Caco-2 (cell line): ENCODE data around the gene CRYBG2. TPM values are rescaled to one million over a fixed set of nuclear protein-coding genes. Genes with fewer than 3 reads are reported as not detected.

Experiments used
- BruUV-seq: library from RNA; stranded (reverse); fragments of 400-500 nt; replicated peaks from 2 replicates; lab custom pipeline; 2021; lab: Mats Ljungman, UMichigan
- CTCF ChIA-PET: fragments of 300-600 bp; sonication (Branson Sonifier 250); formaldehyde crosslinking; loops from one replicate; lab custom pipeline; 2022; ENCODE audit warnings: antibody characterized with exemption; lab: Charles Lee
- POLR2A ChIA-PET: fragments of 300-600 bp; sonication (Branson Sonifier 250); formaldehyde crosslinking; loops from one replicate; lab custom pipeline; 2022; ENCODE audit warnings: antibody characterized with exemption; lab: Charles Lee
- DNase-seq, 2 experiments: peaks; one replicate each; pipeline versions ENCODE4 v3.0.0 to v3.0.0-alpha.2; 2020 to 2022
- H3K27me3 ChIP-seq: replicated peaks from 2 replicates; pipeline ENCODE4 v1.6.0; 2011; ENCODE audit warnings: low read length; ENCODE audit not compliant: control insufficient read depth, insufficient read depth
- H3K36me3 ChIP-seq: 2 replicates; pipeline ENCODE4 v1.5.1; 2011; ENCODE audit warnings: low read length; ENCODE audit not compliant: control insufficient read depth, insufficient read depth
- H3K4me1 ChIP-seq: fragments of 250-450 bp; sonication (Bioruptor Pico); 2 replicates; pipeline ENCODE4 v1.5.1; 2020; ENCODE audit warnings: mild to moderate bottlenecking
- H3K4me3 ChIP-seq: 2 replicates; pipeline ENCODE4 v1.5.1; 2011; ENCODE audit warnings: low read depth, mild to moderate bottlenecking, control low read depth, low read length
- H3K9me3 ChIP-seq: fragments of 250-450 bp; sonication (Bioruptor Pico); 2 replicates; pipeline ENCODE4 v1.5.1; 2020; ENCODE audit warnings: mild to moderate bottlenecking, moderate library complexity
- H3K27ac Mint-ChIP-seq: one replicate; pipeline ENCODE4 v1.8.0; 2022; ENCODE audit warnings: mixed read lengths; ENCODE audit not compliant: unreplicated experiment
- H3K27me3 Mint-ChIP-seq: one replicate; pipeline ENCODE4 v1.8.0; 2022; ENCODE audit warnings: mixed read lengths; ENCODE audit not compliant: insufficient read depth, unreplicated experiment
- H3K36me3 Mint-ChIP-seq: one replicate; pipeline ENCODE4 v1.8.0; 2022; ENCODE audit warnings: mild to moderate bottlenecking, mixed read lengths; ENCODE audit not compliant: insufficient read depth, unreplicated experiment
- H3K4me1 Mint-ChIP-seq: one replicate; pipeline ENCODE4 v1.8.0; 2022; ENCODE audit warnings: low read depth, mixed read lengths; ENCODE audit not compliant: unreplicated experiment
- H3K4me3 Mint-ChIP-seq: one replicate; pipeline ENCODE4 v1.8.0; 2022; ENCODE audit warnings: mild to moderate bottlenecking, moderate library complexity, mixed read lengths; ENCODE audit not compliant: unreplicated experiment
- H3K9me3 Mint-ChIP-seq: one replicate; pipeline ENCODE4 v1.8.0; 2022; ENCODE audit warnings: mixed read lengths; ENCODE audit not compliant: unreplicated experiment
- intact Hi-C: fragments of 100-400 bp; cut with micrococcal nuclease; formaldehyde crosslinking; loops from one replicate; pipeline ENCODE4 v1.10.0; 2022; ENCODE audit not compliant: unreplicated experiment
- total RNA-seq: library from RNA; stranded (reverse); gene quantifications from 2 replicates; pipeline ENCODE4 v1.2.3, GENCODE V29; 2022
- TF ChIP-seq, protein P1 (sequence below), 2 experiments: fragments of 200-600 bp in 1 of 2; IDR thresholded peaks; 1 replicate in 1 of 2; 2 replicates in 1 of 2; pipeline versions ENCODE4 v1.5.1 to v1.8.0; 2011 to 2022; ENCODE audit warnings: antibody characterized with exemption in 1 of 2, control low read depth in 1 of 2, inconsistent platforms in 1 of 2, low read depth in 1 of 2, low read length in 1 of 2, mild to moderate bottlenecking in 1 of 2, moderate library complexity in 1 of 2; ENCODE audit not compliant: insufficient read depth in 1 of 2, severe bottlenecking in 1 of 2, unreplicated experiment in 1 of 2

The CRYBG2 gene
- total RNA-seq, 1 experiment from 2014 or later, result 66.1 TPM

DNA sequence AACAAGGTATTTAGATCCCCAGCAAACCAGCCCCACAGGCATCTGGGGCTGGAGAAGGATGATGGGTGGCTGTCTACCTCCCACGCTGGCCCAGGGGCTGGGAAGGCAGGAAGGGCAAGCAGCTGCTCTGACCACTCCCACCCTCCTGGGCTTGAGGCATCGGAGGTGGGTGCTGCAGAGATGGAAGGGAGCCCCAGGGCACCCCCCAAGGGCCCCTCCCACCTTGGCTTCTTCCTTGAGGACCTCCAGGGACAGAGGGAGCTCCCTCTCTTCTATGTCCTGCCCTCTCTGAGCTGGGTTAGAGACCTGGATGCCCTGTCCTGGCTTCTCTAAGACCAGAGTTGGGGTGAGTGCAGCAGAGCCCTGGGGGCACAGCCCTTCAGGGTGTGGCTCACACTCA is 33.0 kb downstream of the CRYBG2 start:
- ChIA-PET CTCF (interaction anchor here (0.6 to 1.3 kb wide), 2 partner anchors 36 to 62 kb away, joined by 3 to 8 read pairs; no protein-coding TSS in a partner anchor), POLR2A (no interaction called here)
- intact Hi-C loops, result loop anchor here (1.0 kb wide), 2 partner anchors 36 to 46 kb away; no protein-coding TSS in a partner anchor
- Histone ChIP-seq H3K4me3 (no peak overlapping the region), H3K9me3 (no peaks in the 10 kb centered on the region), H3K36me3 (no peaks in the 10 kb centered on the region), H3K27me3 (no peaks in the 10 kb centered on the region), H3K4me1 (no peaks in the 10 kb centered on the region)
- Mint-ChIP-seq H3K27ac (no peak overlapping the region), H3K4me3 (no peak overlapping the region), H3K9me3 (no peaks in the 10 kb centered on the region), H3K27me3 (no peaks in the 10 kb centered on the region), H3K36me3 (peaks cover 79% of the 10 kb centered on the region), H3K4me1 (no peaks in the 10 kb centered on the region)
- DNase-seq, result no peak
- TF ChIP-seq, protein P1, sequence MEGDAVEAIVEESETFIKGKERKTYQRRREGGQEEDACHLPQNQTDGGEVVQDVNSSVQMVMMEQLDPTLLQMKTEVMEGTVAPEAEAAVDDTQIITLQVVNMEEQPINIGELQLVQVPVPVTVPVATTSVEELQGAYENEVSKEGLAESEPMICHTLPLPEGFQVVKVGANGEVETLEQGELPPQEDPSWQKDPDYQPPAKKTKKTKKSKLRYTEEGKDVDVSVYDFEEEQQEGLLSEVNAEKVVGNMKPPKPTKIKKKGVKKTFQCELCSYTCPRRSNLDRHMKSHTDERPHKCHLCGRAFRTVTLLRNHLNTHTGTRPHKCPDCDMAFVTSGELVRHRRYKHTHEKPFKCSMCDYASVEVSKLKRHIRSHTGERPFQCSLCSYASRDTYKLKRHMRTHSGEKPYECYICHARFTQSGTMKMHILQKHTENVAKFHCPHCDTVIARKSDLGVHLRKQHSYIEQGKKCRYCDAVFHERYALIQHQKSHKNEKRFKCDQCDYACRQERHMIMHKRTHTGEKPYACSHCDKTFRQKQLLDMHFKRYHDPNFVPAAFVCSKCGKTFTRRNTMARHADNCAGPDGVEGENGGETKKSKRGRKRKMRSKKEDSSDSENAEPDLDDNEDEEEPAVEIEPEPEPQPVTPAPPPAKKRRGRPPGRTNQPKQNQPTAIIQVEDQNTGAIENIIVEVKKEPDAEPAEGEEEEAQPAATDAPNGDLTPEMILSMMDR (IDR thresholded peaks at IDR 0.05; ENCODE audit: insufficient read depth in 1 of 2, low read depth in 1 of 2, low read length in 1 of 2, severe bottlenecking in 1 of 2, unreplicated experiment in 1 of 2), result no peak
- no TSS peak for BruUV-seq

DNA sequence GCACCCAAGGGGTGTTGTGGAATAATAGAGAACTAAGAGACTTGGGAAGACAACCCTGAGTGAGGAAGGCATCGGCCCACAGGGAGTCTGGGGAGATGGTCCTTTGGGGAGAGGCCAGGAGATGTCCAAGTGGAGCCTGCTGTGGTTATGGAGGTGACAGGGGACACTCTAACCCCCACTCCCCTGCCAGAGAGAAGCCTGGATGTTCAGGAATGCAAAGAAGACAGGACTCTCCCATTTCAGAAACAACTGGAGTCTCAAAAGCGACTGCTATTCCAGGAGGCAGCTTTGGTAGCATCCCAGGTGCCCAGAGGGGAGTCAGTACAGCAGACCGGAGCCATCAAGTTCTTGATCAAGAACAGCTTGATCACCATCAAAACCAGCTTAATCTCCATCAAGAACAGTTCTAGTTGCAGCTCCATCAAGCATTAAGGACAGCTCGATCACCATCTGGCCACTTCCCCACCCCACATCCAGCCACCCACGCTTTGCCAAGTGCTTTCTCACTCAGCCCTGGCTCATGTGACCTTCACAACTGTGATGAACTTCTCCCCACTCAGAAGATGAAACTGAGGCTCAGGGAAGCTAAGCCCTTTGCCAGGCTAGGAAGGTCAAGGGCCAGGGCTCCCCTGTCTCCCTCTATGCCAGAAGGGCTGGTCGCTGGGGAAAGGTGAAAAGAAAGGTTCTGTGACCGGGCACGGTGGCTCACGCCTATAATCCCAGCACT is 35.4 kb downstream of the CRYBG2 start:
- H3K4me3 ChIP-seq, result no peak overlapping the region
- H3K27me3 Mint-ChIP-seq, result no peaks in the 10 kb centered on the region
- no peaks in the 10 kb centered on the region for H3K9me3 Mint-ChIP-seq
- intact Hi-C loops, result no loop called here
- H3K27ac Mint-ChIP-seq, result no peak overlapping the region
- TF ChIP-seq, protein P1 (IDR thresholded peaks at IDR 0.05; ENCODE audit: insufficient read depth in 1 of 2, low read depth in 1 of 2, low read length in 1 of 2, severe bottlenecking in 1 of 2, unreplicated experiment in 1 of 2), result no peak
- H3K4me1 Mint-ChIP-seq, result no peaks in the 10 kb centered on the region
- H3K9me3 ChIP-seq, result no peaks in the 10 kb centered on the region
- H3K36me3 Mint-ChIP-seq, result peaks cover 60% of the 10 kb centered on the region
- H3K36me3 ChIP-seq, result no peaks in the 10 kb centered on the region
- CTCF ChIA-PET, result interaction anchor here (0.6 kb wide), 1 partner anchor 53 kb away, joined by 4 read pairs; no protein-coding TSS in a partner anchor
- no peak overlapping the region for H3K4me3 Mint-ChIP-seq
- BruUV-seq, result no TSS peak
- no peak for DNase-seq
- H3K27me3 ChIP-seq, result no peaks in the 10 kb centered on the region
- H3K4me1 ChIP-seq, result no peaks in the 10 kb centered on the region
- POLR2A ChIA-PET, result interaction anchor here (1.1 kb wide), 1 partner anchor 11 kb away, joined by 5 read pairs; no protein-coding TSS in a partner anchor

- ChIA-PET CTCF (interaction anchor here (0.6 kb wide), 1 partner anchor 53 kb away, joined by 4 read pairs; no protein-coding TSS in a partner anchor), POLR2A (interaction anchor here (0.8 to 1.1 kb wide), 2 partner anchors 10 to 33 kb away, joined by 5 read pairs; no protein-coding TSS in a partner anchor)
- no TSS peak for BruUV-seq
- TF ChIP-seq, protein P1 (IDR thresholded peaks at IDR 0.05; ENCODE audit: insufficient read depth in 1 of 2, low read depth in 1 of 2, low read length in 1 of 2, severe bottlenecking in 1 of 2, unreplicated experiment in 1 of 2), result no peak
- Mint-ChIP-seq H3K27me3 (no peaks in the 10 kb centered on the region), H3K9me3 (no peaks in the 10 kb centered on the region), H3K4me3 (no peak within 1 kb of the TSS), H3K4me1 (no peaks in the 10 kb centered on the region), H3K27ac (no peak within 1 kb of the TSS), H3K36me3 (peaks cover 53% of the 10 kb centered on the region)
- no peaks in the 10 kb centered on the region for H3K9me3 ChIP-seq
- no peak for DNase-seq
- no peaks in the 10 kb centered on the region for H3K27me3 ChIP-seq
- H3K4me3 ChIP-seq, result no peak within 1 kb of the TSS
- intact Hi-C loops, result no loop called here
- no peaks in the 10 kb centered on the region for H3K36me3 ChIP-seq
- H3K4me1 ChIP-seq, result no peaks in the 10 kb centered on the region
Measured at GRCh38 chr1:26317612-26318337, 36.2 kb downstream of the CRYBG2 start, which contains the start of gene CD52. TSS of gene CD52 (plus strand) at chr1:26317958. CDS start at chr1:26318018, 60 bp downstream.
